Measurements from ENCODE around the gene TULP4. TPM values are rescaled to one million over a fixed set of nuclear protein-coding genes. Genes with fewer than 3 reads are reported as not detected.

Gene TULP4
- total RNA-seq, 1 experiment from 2014 or later: 52.8 TPM

DNA sequence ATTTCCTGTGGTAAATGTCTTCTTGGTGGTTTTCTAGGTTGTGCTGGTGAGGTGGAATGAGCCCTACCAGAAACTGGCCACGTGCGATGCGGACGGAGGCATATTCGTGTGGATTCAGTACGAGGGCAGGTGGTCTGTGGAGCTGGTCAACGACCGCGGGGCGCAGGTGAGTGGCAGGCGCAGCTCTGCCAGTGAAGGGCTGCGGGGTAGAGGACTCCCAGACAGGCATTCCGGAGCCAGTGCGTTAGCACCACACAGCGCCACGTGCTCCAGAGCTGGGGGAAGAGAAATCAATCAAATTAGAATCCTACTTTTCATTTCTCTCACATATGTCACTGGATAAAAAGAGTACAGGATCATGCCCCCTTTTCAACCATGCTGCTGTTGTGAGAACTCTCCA is 100.8 kb downstream of the TULP4 start:
- Mint-ChIP-seq H3K4me3 (no peak overlapping the region), H3K36me3 (peaks cover 2% of the 10 kb centered on the region; the same call in 1 of the 2 replicates), H3K9me3 (no peaks in the 10 kb centered on the region), H3K27me3 (ENCODE audit: low read depth) (no peaks in the 10 kb centered on the region), H3K27ac (peak overlapping the region; percentile 16; the same call in 1 of the 2 replicates), H3K4me1 (peaks cover 16% of the 10 kb centered on the region)
- POLR2A ChIA-PET: interaction anchor here (0.6 kb wide), 1 partner anchor 9 kb away, joined by 9 read pairs; no protein-coding TSS in a partner anchor
- DNase-seq (ENCODE audit: low spot score): no peak
- no peak for TF ChIP-seq SMAD3 (CRISPR knock-in tag; IDR thresholded peaks at IDR 0.05; ENCODE audit: borderline replicate concordance)
- TF ChIP-seq, protein P1, sequence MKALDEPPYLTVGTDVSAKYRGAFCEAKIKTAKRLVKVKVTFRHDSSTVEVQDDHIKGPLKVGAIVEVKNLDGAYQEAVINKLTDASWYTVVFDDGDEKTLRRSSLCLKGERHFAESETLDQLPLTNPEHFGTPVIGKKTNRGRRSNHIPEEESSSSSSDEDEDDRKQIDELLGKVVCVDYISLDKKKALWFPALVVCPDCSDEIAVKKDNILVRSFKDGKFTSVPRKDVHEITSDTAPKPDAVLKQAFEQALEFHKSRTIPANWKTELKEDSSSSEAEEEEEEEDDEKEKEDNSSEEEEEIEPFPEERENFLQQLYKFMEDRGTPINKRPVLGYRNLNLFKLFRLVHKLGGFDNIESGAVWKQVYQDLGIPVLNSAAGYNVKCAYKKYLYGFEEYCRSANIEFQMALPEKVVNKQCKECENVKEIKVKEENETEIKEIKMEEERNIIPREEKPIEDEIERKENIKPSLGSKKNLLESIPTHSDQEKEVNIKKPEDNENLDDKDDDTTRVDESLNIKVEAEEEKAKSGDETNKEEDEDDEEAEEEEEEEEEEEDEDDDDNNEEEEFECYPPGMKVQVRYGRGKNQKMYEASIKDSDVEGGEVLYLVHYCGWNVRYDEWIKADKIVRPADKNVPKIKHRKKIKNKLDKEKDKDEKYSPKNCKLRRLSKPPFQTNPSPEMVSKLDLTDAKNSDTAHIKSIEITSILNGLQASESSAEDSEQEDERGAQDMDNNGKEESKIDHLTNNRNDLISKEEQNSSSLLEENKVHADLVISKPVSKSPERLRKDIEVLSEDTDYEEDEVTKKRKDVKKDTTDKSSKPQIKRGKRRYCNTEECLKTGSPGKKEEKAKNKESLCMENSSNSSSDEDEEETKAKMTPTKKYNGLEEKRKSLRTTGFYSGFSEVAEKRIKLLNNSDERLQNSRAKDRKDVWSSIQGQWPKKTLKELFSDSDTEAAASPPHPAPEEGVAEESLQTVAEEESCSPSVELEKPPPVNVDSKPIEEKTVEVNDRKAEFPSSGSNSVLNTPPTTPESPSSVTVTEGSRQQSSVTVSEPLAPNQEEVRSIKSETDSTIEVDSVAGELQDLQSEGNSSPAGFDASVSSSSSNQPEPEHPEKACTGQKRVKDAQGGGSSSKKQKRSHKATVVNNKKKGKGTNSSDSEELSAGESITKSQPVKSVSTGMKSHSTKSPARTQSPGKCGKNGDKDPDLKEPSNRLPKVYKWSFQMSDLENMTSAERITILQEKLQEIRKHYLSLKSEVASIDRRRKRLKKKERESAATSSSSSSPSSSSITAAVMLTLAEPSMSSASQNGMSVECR (CRISPR knock-in tag; IDR thresholded peaks at IDR 0.05; ENCODE audit: borderline replicate concordance): no peak
- no peak for TF ChIP-seq MYBL2 (CRISPR knock-in tag; IDR thresholded peaks at IDR 0.05)
- no peak for TF ChIP-seq IRF2 (CRISPR knock-in tag; IDR thresholded peaks at IDR 0.05; ENCODE audit: borderline replicate concordance, low read depth)
- TF ChIP-seq, protein P2, sequence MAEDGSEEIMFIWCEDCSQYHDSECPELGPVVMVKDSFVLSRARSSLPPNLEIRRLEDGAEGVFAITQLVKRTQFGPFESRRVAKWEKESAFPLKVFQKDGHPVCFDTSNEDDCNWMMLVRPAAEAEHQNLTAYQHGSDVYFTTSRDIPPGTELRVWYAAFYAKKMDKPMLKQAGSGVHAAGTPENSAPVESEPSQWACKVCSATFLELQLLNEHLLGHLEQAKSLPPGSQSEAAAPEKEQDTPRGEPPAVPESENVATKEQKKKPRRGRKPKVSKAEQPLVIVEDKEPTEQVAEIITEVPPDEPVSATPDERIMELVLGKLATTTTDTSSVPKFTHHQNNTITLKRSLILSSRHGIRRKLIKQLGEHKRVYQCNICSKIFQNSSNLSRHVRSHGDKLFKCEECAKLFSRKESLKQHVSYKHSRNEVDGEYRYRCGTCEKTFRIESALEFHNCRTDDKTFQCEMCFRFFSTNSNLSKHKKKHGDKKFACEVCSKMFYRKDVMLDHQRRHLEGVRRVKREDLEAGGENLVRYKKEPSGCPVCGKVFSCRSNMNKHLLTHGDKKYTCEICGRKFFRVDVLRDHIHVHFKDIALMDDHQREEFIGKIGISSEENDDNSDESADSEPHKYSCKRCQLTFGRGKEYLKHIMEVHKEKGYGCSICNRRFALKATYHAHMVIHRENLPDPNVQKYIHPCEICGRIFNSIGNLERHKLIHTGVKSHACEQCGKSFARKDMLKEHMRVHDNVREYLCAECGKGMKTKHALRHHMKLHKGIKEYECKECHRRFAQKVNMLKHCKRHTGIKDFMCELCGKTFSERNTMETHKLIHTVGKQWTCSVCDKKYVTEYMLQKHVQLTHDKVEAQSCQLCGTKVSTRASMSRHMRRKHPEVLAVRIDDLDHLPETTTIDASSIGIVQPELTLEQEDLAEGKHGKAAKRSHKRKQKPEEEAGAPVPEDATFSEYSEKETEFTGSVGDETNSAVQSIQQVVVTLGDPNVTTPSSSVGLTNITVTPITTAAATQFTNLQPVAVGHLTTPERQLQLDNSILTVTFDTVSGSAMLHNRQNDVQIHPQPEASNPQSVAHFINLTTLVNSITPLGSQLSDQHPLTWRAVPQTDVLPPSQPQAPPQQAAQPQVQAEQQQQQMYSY (CRISPR knock-in tag; IDR thresholded peaks at IDR 0.05): no peak
- no peak for TF ChIP-seq NR1H2 (CRISPR knock-in tag; IDR thresholded peaks at IDR 0.05)
- TF ChIP-seq, protein P3, sequence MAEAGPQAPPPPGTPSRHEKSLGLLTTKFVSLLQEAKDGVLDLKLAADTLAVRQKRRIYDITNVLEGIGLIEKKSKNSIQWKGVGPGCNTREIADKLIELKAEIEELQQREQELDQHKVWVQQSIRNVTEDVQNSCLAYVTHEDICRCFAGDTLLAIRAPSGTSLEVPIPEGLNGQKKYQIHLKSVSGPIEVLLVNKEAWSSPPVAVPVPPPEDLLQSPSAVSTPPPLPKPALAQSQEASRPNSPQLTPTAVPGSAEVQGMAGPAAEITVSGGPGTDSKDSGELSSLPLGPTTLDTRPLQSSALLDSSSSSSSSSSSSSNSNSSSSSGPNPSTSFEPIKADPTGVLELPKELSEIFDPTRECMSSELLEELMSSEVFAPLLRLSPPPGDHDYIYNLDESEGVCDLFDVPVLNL (CRISPR knock-in tag; IDR thresholded peaks at IDR 0.05; ENCODE audit: borderline replicate concordance, low read depth): no peak
- TF ChIP-seq OVOL2 (CRISPR knock-in tag; IDR thresholded peaks at IDR 0.05; ENCODE audit: borderline replicate concordance): no peak
- no peak for ATAC-seq
- CTCF ChIA-PET: no interaction called here

DNA sequence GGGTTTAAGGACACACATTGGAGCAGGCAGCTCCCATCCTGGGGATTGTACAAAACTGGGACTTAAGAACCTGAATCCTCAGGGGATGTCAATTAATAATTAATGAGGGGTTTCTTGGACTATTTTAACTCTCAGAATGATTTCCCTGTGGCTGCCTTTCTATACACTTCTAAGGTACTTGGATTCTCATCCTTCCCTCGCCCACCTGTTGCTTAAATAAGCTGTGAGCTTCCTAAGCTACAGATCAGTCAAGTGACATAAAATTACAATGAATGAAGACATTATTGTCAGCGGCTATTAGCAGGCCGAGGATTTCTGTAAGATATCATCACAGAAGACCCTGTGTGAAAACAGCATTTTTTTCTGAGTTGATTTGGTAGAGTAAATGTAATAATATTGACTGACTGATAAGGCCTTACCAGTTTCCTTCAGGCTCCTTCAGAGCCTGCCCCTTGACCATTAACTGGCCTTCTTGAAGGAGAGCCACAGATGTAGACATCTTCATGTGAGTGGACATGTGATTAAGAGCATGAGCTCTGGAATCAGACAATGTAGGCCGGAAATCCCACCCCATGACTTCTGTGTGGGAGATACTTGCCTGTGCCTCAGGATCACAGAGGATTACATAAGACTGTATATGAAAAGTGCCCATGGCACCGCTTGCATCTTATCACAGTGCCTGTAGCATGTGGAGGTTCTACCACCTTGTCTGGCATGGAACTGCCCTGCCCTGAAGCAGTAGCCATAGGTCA is 101.7 kb downstream of the TULP4 start:
- 0 out of 2 replicates have a peak, but pooled peaks cover under 1% of the 10 kb centered on the region for H3K9me3 Mint-ChIP-seq
- peaks cover 7% of the 10 kb centered on the region for H3K4me1 Mint-ChIP-seq
- H3K27me3 Mint-ChIP-seq (ENCODE audit: low read depth): no peaks in the 10 kb centered on the region
- H3K36me3 Mint-ChIP-seq: peaks cover 2% of the 10 kb centered on the region; the same call in 1 of the 2 replicates
- H3K27ac Mint-ChIP-seq: peak overlapping the region; percentile 28; the same call in 1 of the 2 replicates
- TF ChIP-seq, protein P4, sequence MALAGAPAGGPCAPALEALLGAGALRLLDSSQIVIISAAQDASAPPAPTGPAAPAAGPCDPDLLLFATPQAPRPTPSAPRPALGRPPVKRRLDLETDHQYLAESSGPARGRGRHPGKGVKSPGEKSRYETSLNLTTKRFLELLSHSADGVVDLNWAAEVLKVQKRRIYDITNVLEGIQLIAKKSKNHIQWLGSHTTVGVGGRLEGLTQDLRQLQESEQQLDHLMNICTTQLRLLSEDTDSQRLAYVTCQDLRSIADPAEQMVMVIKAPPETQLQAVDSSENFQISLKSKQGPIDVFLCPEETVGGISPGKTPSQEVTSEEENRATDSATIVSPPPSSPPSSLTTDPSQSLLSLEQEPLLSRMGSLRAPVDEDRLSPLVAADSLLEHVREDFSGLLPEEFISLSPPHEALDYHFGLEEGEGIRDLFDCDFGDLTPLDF (CRISPR knock-in tag; IDR thresholded peaks at IDR 0.05): no peak
- ChIA-PET CTCF (no interaction called here), POLR2A (no interaction called here)
- ATAC-seq (no peak), DNase-seq (ENCODE audit: low spot score) (no peak)
- no peak overlapping the region for H3K4me3 Mint-ChIP-seq

DNA sequence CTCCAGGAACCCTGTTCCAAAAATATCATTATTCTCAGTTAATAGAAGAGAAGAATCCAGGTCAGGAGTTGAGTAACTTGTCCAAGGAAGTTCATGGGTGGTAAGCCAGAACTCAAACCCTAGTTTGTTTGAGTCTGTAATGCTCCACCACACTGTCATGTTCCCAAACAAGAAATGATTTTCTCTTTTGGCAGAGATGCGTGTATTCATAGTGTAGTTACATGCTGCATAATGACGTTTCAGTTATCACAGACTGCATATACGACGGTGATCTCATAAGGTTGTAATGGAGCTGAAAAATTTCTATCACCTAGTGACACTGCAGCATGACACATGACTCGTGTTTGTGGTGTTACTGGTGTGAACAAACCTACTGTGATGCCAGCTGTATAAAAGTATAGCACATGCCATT is 102.6 kb downstream of the TULP4 start:
- no peak overlapping the region for H3K4me3 Mint-ChIP-seq
- TF ChIP-seq SMAD3 (CRISPR knock-in tag; IDR thresholded peaks at IDR 0.05; ENCODE audit: borderline replicate concordance): no peak
- TF ChIP-seq, protein P3 (CRISPR knock-in tag; IDR thresholded peaks at IDR 0.05; ENCODE audit: borderline replicate concordance, low read depth): no peak
- no peak for TF ChIP-seq CBFB (CRISPR knock-in tag; IDR thresholded peaks at IDR 0.05; ENCODE audit: low read depth)
- no peak for TF ChIP-seq SOX15 (CRISPR knock-in tag; IDR thresholded peaks at IDR 0.05)
- TF ChIP-seq, protein P1 (CRISPR knock-in tag; IDR thresholded peaks at IDR 0.05; ENCODE audit: borderline replicate concordance): no peak
- TF ChIP-seq GTF2I (CRISPR knock-in tag; conservative IDR thresholded peaks at IDR 0.05): no peak

More for the DNA sequence above, 102.6 kb downstream of the TULP4 start:
- Mint-ChIP-seq H3K4me1 (peaks cover 7% of the 10 kb centered on the region), H3K36me3 (peaks cover 8% of the 10 kb centered on the region), H3K27me3 (ENCODE audit: low read depth) (no peaks in the 10 kb centered on the region), H3K27ac (no peak overlapping the region), H3K9me3 (peaks cover 9% of the 10 kb centered on the region; the same call in 1 of the 2 replicates)
- CTCF ChIA-PET: interaction anchor here (0.7 kb wide), 1 partner anchor 87 kb away, joined by 4 read pairs; no protein-coding TSS in a partner anchor
- POLR2A ChIA-PET: no interaction called here
- ATAC-seq: no peak
- DNase-seq (ENCODE audit: low spot score): no peak
